Heart left ventricle (tissue), 13 donors: ENCODE data around the gene PKLR.

ENCODE experiments used
- CTCF ChIP-seq, 12 donors: fragments of 200-600 bp; sonication (generic) in 4 of 12; IDR thresholded peaks; one replicate each; pipeline versions ENCODE4 v1.5.0 to v1.8.0; 2018 to 2022; ENCODE audit warnings: antibody characterized with exemption in 12 of 12, mild to moderate bottlenecking in 5 of 12
- POLR2A ChIP-seq, 2 donors: fragments of 450-650 bp; IDR thresholded peaks; one replicate each; pipeline ENCODE4 v1.6.1; 2017; ENCODE audit warnings: antibody characterized with exemption in 2 of 2, mild to moderate bottlenecking in 2 of 2, moderate library complexity in 2 of 2
- donor health status: ischemic (EF 13 %, LVEDD 7.1; RV severe dilation, severe dysfunction).
- donor health status: DM: no; HTN: yes; CAD: no.
- donor health status: DM: no; HTN: no; CAD: no.
- donor health status: ischemic (EF 25% LVEDD 6.9; RV normal size, moderate dysfunction).
- donor health status: ischemic (EF 25% LVEDD 5.7; RV mildly dilated, moderate dysfunction).
- donor health status: ischemic (EF 35%, LVEDD 5.7; RV mildly dilated, moderate dysfunction).
- donor health status: nonischemic (EF 11% LVEDD 7.7; RV severe dilation, severe dysfunction).
- donor health status: DM: yes; HTN: yes; CAD: no.
- donor health status: PGD.
- donor health status: ischemic (EF 29% LVEDD 5.4; RV normal size, mild dysfunction).
- donor health status: nonischemic (EF 23%, LVEDD 6.1; RV moderate dilation, normal function).

- TF ChIP-seq CTCF (IDR thresholded peaks at IDR 0.05), result no peak
- TF ChIP-seq POLR2A (IDR thresholded peaks at IDR 0.05), result no peak
Measured at GRCh38 chr1:155329980-155330598, 28.9 kb upstream of the PKLR start.
